B cell (primary cell): ENCODE measurements around the gene TOMM70.

Source experiments
- CTCF ChIP-seq: fragments of 200-600 bp; IDR thresholded peaks from one replicate; pipeline ENCODE4 v1.8.0; 2022; ENCODE audit warnings: antibody characterized with exemption, mild to moderate bottlenecking
- EZH2 ChIP-seq: IDR thresholded peaks from 2 replicates; pipeline ENCODE4 v1.6.1; 2012; ENCODE audit warnings: borderline replicate concordance, low read depth, mild to moderate bottlenecking, moderate library complexity, low read length; ENCODE audit not compliant: insufficient read depth, poor library complexity, severe bottlenecking

- no peak for TF ChIP-seq CTCF
- TF ChIP-seq EZH2 = no peak
Observed at GRCh38 chr3:100376301-100376700, 24.6 kb downstream of the TOMM70 start.
